HuH-7.5 (cell line): Measurements from ENCODE around the gene DDX5.
"Not testable (repeated sequence)": the region's sequence is repeated elsewhere in the genome, so short reads cannot be mapped to it uniquely, and the experiment has no call there.

ENCODE experiments used
- DNase-seq: peaks from one replicate; pipeline ENCODE4 v3.0.0; 2011; ENCODE audit warnings: low spot score

DDX5 gene

GRCh38 chr17:64492481-64493109 lies 13.5 kb downstream of the DDX5 start:
- no peak for DNase-seq

DNA sequence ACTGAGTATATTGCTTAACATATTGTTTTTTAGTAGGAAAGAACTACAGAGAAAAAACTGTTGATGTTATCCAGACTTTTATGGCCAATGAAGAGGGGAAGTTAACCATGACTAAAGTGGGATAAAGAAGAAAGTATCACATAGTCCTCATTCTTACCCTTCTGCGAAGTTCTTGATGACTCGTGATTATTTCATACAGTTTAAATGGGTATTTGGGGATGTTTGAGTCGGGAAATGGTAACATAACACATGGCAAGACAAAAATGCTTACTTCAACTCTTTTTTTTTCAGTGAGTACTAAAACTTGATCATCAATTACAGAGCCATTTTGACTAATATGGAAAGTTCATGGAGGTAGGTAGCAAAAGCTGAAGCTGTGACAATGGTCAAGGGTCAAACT lies 14.1 kb downstream of the DDX5 start:
- no peak for DNase-seq

DNA sequence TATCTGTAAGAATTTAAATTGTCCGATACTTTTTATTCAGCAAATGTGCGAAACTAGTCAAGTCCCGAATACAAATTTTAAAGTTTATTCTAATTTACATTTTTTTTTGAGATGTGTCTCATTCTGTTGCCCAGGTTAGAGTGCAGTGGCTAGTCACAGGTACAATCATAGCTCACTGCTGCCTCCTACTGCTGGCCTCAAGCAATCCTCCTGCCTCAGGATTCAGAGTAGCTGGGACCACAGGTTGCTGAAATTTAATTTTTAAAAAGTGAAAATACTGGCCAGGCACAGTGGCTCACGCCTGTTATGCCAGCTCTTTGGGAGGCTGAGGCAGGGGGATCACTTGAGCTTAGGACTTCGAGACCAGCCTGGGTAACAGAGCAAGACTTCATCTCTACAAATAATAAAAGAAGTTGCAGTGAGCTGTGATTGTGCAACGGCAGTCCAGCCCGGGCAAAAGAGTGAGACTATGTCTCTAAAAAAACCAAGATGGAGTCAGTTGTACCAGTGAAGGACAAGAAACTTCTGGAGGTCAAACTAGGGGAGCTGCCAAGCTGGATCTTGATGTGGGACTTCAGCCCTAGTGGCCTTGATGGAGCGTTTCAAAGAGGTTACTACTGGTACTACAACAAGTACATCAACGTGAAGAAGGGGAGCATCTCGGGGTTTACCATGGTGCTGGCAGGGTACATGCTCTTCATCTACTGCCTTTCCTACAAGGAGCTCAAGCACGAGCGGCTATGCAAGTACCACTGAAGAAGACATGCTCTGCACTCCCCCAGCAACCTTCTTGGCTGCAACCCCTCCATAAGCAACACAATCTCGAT lies 14.8 kb downstream of the DDX5 start:
- DNase-seq: no peak

DNA sequence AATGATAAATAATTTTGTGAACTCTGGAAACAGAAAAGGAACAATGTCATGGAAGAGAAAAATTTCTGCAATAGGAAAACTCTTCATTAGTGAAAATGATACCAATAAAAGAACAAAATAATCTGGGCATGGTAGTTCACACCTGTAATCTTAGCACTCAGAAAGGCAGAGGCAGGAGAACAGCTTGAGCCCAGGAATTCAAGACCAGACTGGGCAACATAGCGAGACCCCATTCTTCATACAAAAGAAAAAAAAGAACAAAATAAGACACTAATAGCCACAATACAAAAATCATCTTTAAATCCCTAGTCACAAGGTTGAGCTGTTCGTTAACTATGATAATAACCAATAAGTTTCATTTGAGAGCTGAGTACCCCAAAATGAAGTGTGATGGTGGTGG lies 17.8 kb downstream of the DDX5 start:
- no peak for DNase-seq

DNA sequence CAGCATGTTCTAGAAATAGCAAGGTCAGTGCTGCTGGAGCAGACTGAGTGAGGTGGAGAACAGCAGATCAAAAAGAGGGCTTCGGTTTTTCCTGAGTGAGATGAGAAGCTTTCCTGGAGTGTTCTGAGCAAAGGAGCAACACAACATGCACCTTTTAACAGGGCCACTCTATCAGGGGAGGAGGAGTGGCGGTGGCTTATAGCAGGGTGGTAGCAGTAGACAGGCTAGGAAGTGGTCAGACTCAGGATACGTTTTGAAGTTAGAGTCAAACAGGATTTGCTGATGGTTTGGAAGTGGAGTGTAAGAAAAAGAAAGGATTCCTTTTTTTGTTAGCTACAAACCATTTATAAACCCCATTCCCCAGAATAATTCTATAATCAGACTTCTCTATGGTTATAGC lies 21.7 kb downstream of the DDX5 start:
- no peak for DNase-seq

GRCh38 chr17:64480951-64481350 lies 25.1 kb downstream of the DDX5 start:
- DNase-seq: no peak

DNA sequence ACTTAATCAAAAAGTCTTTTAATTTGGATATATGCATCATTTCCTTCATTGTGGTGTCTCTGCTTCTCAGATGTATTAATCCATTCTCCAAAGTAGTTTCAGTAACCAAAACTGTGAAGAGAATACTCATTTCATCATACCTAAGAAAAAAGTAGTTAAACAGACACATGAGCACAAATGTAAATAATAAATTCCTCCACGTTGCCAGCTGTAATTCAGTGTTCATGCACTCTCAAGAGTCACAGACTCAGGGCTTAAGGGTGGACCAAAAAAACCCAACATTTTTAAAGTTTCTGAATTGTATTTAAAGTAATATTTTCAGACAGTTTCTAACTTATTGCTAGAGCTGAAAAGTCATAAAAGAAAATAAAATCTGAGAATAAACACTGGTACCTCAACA lies 28.2 kb downstream of the DDX5 start:
- DNase-seq: no peak

DNA sequence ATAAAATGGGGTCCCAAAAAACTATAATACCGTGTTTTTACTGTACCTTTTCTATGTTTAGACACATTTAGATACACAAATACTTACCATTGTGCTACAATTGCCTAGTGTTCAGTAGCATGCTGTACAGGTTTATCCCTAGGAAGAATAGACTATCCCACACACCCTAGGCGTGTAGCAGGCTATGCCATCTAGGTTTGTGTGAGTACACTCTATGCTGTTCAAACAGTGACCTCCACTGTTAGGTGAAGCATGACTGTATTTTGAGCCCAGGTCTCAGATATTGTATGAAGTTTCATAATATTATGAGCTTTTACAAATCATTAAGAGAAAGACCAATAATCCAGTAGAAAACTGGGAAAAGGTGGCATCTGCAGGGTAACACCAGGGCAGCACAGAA lies 33.5 kb downstream of the DDX5 start:
- no peak for DNase-seq

- no peak for DNase-seq
Observed at GRCh38 chr17:64471440-64471839, 34.6 kb downstream of the DDX5 start.

- DNase-seq: no peak
Observed at GRCh38 chr17:64470625-64471024, 35.5 kb downstream of the DDX5 start.

DNA sequence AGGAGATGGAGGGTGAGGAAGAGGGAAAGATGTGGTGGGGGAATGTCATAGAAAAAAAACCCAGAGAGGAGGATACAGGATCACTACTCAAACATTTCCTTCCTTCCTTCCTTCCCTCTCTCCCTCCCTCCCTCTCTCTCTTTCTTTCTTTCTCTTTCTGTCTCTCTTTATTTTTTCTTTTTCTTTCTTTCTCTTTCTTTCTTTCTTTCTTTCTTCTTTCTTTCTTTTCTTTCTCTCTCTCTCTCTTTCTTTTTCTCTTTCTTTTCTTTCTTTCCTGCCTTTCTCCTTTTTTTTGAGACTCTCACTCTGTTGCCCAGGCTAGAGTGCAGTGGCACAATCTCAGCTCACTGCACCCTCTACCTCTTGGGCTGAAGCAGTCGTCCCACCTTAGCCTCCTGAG lies 39.3 kb downstream of the DDX5 start:
- not testable (repeated sequence) for DNase-seq

GRCh38 chr17:64466019-64466735 lies 39.9 kb downstream of the DDX5 start:
- DNase-seq: no peak

DNA sequence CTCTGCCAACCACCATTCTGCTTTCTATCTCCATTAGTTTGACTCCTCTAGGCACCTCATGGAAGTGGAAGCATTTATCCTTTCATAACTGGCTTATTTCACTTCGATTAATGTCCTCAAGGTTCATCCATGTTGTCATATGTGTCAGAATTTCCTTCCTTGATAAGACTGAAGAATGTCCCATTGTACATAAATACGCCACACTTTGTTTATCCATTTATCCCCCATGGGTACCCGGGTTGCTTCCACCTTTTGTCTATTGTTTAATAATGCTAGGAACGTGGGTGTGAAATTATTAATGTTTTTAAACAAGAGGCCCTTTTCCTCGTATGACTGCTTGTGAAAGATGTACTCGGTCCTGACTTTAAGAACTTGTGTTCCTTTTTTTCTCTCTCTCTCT lies 44.3 kb downstream of the DDX5 start:
- no peak for DNase-seq

- no peak for DNase-seq
Observed at GRCh38 chr17:64460955-64461354, 45.1 kb downstream of the DDX5 start.

- DNase-seq: not testable (repeated sequence)
Observed at GRCh38 chr17:64459818-64460217, 46.3 kb downstream of the DDX5 start.

DNA sequence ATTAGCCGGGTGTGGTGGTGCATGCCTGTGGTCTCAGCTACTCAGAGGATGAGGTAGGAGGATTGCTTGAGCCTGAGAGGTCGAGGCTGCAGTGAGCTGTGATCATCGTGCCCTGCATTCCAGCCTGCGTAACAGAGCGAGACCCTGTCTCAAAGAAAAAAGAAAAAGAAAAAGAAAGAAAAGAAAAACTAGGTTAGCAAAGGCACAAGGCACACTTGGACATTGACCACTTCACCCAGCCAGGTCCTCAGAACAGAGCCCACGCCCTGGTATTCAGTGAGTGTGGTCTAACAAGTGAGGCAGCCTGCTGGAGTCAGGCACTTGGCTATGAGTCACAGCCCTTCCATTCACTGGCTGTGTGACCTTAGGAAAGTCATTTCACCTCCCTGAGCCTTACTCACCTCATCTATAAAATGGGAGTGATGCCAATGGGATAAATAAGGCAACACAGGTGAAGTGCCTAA lies 46.8 kb downstream of the DDX5 start:
- no peak for DNase-seq

DNA sequence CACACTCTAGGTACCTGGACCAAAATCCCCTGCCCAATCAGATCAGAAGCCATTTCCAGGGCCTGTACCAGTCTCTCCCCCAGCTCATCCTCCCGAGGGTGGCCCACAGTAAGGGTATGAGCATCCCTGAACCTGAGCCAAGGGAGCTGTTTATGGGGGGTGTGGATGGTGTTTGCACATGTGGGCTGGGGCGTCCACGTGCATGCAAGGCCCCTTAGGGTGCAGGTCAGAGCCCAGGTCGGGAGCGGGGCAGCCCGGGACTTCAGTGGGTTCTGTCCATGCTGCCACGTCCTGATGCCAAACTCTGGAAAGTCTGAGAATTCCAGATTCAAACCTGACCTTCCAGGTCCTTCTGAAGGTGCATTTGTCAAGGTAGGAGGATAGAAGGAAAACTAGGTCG lies 47.3 kb downstream of the DDX5 start:
- DNase-seq: no peak

- DNase-seq: no peak
Observed at GRCh38 chr17:64457156-64457555, 48.9 kb downstream of the DDX5 start.

DNA sequence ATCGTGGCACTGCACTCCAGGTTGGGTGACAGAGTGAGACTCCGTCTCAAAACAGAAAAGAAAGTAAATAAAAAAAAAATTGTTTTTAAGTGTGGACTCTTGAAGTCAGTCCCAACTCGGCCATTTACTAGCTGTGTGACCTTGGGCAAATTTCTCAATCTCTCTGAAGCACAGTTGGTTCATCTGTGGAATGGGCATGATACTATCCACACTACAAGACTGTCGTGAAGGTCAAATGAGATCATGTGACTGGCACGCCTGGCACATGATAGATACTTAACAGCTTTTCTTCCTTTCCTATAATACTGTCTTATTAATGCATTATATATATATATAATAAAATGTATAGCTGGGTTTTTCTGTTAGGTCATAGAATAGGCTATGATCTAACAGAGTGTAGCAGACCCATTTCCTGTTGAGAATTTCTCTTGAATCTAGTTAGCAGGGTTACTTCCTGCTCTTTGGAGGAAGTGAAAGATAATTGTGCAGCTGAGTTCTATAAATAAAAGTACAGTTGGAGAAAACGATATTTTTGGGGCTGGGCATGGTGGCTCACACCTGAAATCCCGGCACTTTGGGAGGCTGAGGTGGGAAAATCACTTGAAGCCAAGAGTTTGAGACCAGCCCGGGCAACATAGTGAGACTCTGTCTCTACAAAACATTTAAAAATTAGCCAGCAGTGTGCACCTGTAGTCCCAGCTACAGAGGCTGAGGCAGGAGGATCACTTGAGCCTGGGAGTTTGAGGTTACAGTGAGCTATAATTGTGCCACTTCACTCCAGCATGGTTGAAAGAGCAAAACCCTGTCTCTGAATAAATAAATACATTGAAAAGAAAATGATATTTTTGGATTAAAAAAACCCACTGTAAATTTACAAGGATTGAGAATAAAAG lies 49.9 kb downstream of the DDX5 start:
- DNase-seq: no peak

- DNase-seq: no peak
Observed at GRCh38 chr17:64449545-64449944, 56.5 kb downstream of the DDX5 start.

GRCh38 chr17:64448665-64449512 lies 57.2 kb downstream of the DDX5 start, which contains the start of gene MILR1:
Gene MILR1 (plus strand): TSS chr17:64449115. CDS start chr17:64449169, 54 bp downstream.
- no peak for DNase-seq
